ENCODE results near the gene USP10. TPM values are rescaled to one million over a fixed set of nuclear protein-coding genes. Genes with fewer than 3 reads are reported as not detected.
A peak's percentile ranks its signal among the peaks of the same experiment; 100 is the strongest.
"Not testable (repeated sequence)": the region's sequence is repeated elsewhere in the genome, so short reads cannot be mapped to it uniquely, and the experiment has no call there.

Gene USP10
- total RNA-seq, 2 experiments from 2014 or later = 105 to 108 TPM

GRCh38 chr16:84746875-84747274 is 47.1 kb downstream of the USP10 start:
- intact Hi-C loops (cut with micrococcal nuclease) = no loop called here
- no peak overlapping the region for H3K27ac Mint-ChIP-seq
- H3K27me3 Mint-ChIP-seq = no peaks in the 10 kb centered on the region
- H3K4me1 Mint-ChIP-seq (ENCODE audit: low read depth) = peaks cover 27% of the 10 kb centered on the region
- H3K9me3 Mint-ChIP-seq = no peaks in the 10 kb centered on the region
- POLR2A ChIA-PET = interaction anchor here (0.9 kb wide), 1 partner anchor 12 kb away, joined by 5 read pairs; no protein-coding TSS in a partner anchor
- no peak for DNase-seq
- CTCF ChIA-PET = interaction anchor here (1.0 to 3.5 kb wide), 7 partner anchors 8 to 236 kb away, joined by 3 to 35 read pairs (median 3); no protein-coding TSS in a partner anchor
- no peak overlapping the region for H3K4me3 Mint-ChIP-seq
- H3K36me3 Mint-ChIP-seq = peaks cover 19% of the 10 kb centered on the region

GRCh38 chr16:84748247-84748646 is 48.4 kb downstream of the USP10 start:
- H3K27me3 Mint-ChIP-seq; intact Hi-C loops (cut with micrococcal nuclease); H3K9me3 Mint-ChIP-seq; H3K27ac Mint-ChIP-seq; H3K4me3 Mint-ChIP-seq; DNase-seq; POLR2A ChIA-PET: not testable (repeated sequence)
- CTCF ChIA-PET = interaction anchor here (3.2 to 3.5 kb wide), 3 partner anchors 9 to 22 kb away, joined by 12 to 35 read pairs (median 21); no protein-coding TSS in a partner anchor
- Mint-ChIP-seq H3K36me3 (peaks cover 17% of the 10 kb centered on the region), H3K4me1 (ENCODE audit: low read depth) (peaks cover 33% of the 10 kb centered on the region)

- Mint-ChIP-seq H3K9me3 (no peaks in the 10 kb centered on the region), H3K27me3 (no peaks in the 10 kb centered on the region), H3K36me3 (peaks cover 19% of the 10 kb centered on the region), H3K4me1 (ENCODE audit: low read depth) (peaks cover 41% of the 10 kb centered on the region), H3K27ac (no peak overlapping the region), H3K4me3 (no peak overlapping the region)
- CTCF ChIA-PET = interaction anchor here (3.2 to 3.5 kb wide), 3 partner anchors 10 to 23 kb away, joined by 12 to 35 read pairs (median 21); no protein-coding TSS in a partner anchor
- DNase-seq = no peak
- POLR2A ChIA-PET = no interaction called here
- intact Hi-C loops (cut with micrococcal nuclease) = no loop called here
Observed at GRCh38 chr16:84749072-84749471, 49.3 kb downstream of the USP10 start.

DNA sequence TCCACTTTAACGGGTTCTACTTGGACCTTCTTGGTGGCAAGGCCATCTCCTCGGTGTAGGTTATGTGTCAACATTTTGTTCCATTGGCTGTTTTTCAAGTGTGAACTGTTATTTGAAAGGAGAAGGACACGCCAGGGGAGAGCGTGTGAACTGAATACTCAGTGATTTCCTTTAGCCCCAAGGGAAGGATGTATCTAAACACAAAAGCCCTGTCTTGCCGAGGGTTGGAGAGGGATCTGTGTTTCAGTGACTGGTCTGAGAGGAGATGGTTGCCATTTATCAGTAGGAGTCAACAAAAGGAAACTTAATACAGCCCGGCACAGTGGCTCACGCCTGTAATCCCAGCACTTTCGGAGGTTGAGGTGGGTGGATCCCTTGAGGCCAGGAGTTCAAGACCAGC is 50.0 kb downstream of the USP10 start:
- no peaks in the 10 kb centered on the region for H3K9me3 Mint-ChIP-seq
- no peak overlapping the region for H3K4me3 Mint-ChIP-seq
- POLR2A ChIA-PET = interaction anchor here (0.7 kb wide), 1 partner anchor 14 kb away, joined by 7 read pairs; no protein-coding TSS in a partner anchor
- intact Hi-C loops (cut with micrococcal nuclease) = no loop called here
- H3K27ac Mint-ChIP-seq = no peak overlapping the region
- no peak for DNase-seq
- H3K36me3 Mint-ChIP-seq = peaks cover 17% of the 10 kb centered on the region
- no peaks in the 10 kb centered on the region for H3K27me3 Mint-ChIP-seq
- CTCF ChIA-PET = interaction anchor here (2.1 to 8.7 kb wide), 2 partner anchors 12 to 203 kb away, joined by 6 to 141 read pairs; no protein-coding TSS in a partner anchor
- H3K4me1 Mint-ChIP-seq (ENCODE audit: low read depth) = peaks cover 48% of the 10 kb centered on the region

DNA sequence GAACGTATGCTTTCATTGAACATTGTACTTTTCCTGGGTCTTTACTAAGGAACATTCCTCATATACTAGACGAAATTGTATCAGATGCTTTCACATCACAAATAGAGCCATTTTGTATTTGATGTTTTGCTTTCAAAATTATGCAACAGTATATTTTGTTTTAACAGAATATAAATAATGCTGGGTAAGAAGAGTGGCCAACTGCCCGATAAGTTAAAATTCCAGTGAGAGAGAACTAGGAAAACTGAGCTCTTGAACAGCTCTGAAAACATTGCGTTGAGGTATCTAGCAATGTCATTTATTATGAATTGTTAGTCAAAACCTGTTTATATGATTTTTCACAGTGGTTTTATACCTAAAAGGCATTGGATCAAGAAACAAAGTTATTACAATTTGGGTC is 50.8 kb downstream of the USP10 start:
- peaks cover 17% of the 10 kb centered on the region for H3K36me3 Mint-ChIP-seq
- no peak overlapping the region for H3K4me3 Mint-ChIP-seq
- intact Hi-C loops (cut with micrococcal nuclease) = no loop called here

DNA sequence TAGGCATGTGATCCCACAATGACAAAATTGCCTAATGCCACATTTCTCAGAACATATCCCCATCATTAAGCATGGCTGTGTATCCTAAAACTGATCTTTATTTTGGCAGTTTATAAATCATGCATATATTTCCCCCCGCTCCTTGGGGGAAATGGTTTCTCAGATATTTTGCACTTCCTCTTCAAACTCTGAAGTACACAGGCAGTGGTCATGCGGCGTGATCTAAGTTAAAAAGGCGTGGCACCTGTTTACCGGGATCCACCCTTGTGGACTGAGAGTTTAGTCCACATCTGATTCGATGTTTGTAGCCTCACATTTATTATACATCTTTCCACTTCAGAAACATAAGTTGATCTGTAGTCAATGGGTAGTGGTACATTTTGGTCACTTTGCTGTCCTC is 51.4 kb downstream of the USP10 start:
- no peak overlapping the region for H3K27ac Mint-ChIP-seq
- peaks cover 61% of the 10 kb centered on the region for H3K4me1 Mint-ChIP-seq (ENCODE audit: low read depth)
- POLR2A ChIA-PET = no interaction called here
- DNase-seq = no peak
- H3K4me3 Mint-ChIP-seq = no peak overlapping the region
- H3K9me3 Mint-ChIP-seq = no peaks in the 10 kb centered on the region
- CTCF ChIA-PET = interaction anchor here (1.9 to 8.7 kb wide), 5 partner anchors 13 to 218 kb away, joined by 6 to 141 read pairs (median 20); no protein-coding TSS in a partner anchor
- no peaks in the 10 kb centered on the region for H3K27me3 Mint-ChIP-seq
- intact Hi-C loops (cut with micrococcal nuclease) = no loop called here
- peaks cover 14% of the 10 kb centered on the region for H3K36me3 Mint-ChIP-seq

More for the DNA sequence above, 50.8 kb downstream of the USP10 start:
- Mint-ChIP-seq H3K27ac (no peak overlapping the region), H3K4me1 (ENCODE audit: low read depth) (peaks cover 56% of the 10 kb centered on the region), H3K27me3 (no peaks in the 10 kb centered on the region), H3K9me3 (no peaks in the 10 kb centered on the region)
- POLR2A ChIA-PET = no interaction called here
- no peak for DNase-seq
- CTCF ChIA-PET = interaction anchor here (0.7 to 8.7 kb wide), 5 partner anchors 13 to 221 kb away, joined by 3 to 141 read pairs (median 6); no protein-coding TSS in a partner anchor

DNA sequence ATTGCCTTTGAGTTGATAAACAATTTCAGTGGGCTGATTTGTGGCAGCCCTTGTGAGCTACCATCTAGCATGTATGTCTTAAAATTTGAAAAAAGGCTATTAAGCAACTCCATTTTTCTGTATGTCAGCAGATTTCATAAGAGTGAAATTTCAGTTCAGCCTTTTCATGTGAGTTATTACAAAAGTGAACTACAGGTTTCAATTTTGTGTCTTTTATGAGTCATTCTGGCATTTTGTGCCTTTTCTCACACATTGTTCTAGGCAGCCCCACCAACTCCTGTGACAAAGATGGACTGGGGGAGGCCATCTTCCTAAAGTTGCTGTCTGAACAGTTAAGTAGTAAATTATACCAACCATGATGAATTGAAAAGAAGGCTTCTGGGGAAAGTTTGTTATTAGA is 52.1 kb downstream of the USP10 start:
- H3K27ac Mint-ChIP-seq = peak overlapping the region; percentile 35
- no peaks in the 10 kb centered on the region for H3K27me3 Mint-ChIP-seq
- intact Hi-C loops (cut with micrococcal nuclease) = loop anchor here (2.0 kb wide), 1 partner anchor 15 kb away; no protein-coding TSS in a partner anchor
- DNase-seq = peak; percentile 57
- POLR2A ChIA-PET = no interaction called here
- H3K36me3 Mint-ChIP-seq = peaks cover 14% of the 10 kb centered on the region
- H3K4me1 Mint-ChIP-seq (ENCODE audit: low read depth) = peaks cover 66% of the 10 kb centered on the region
- no peaks in the 10 kb centered on the region for H3K9me3 Mint-ChIP-seq
- H3K4me3 Mint-ChIP-seq = no peak overlapping the region
- CTCF ChIA-PET = interaction anchor here (0.8 to 8.7 kb wide), 8 partner anchors 14 to 218 kb away, joined by 3 to 141 read pairs (median 30); no protein-coding TSS in a partner anchor

DNA sequence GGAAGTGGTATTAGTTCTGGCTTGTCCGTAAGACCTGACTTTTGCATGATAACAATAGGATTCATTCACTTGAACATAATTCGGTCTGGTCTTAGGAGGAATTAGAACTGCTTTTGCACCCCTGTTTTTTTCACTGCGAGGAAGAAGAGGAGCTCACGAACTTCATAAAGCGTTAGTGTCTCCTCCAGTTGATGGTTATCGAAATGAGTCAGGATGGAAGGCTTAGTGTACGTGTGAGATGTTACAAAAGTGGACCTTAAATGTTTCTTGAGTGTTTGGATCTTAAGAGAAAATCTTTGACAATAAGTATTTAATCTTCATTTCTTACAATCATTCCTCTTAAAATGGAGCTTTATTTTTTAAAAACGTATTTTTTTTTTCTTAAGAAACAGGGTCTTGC is 52.8 kb downstream of the USP10 start:
- no peak for DNase-seq
- Mint-ChIP-seq H3K27me3 (no peaks in the 10 kb centered on the region), H3K9me3 (no peaks in the 10 kb centered on the region), H3K4me3 (no peak overlapping the region), H3K4me1 (ENCODE audit: low read depth) (peaks cover 71% of the 10 kb centered on the region), H3K27ac (no peak overlapping the region), H3K36me3 (peaks cover 14% of the 10 kb centered on the region)
- intact Hi-C loops (cut with micrococcal nuclease) = loop anchor here (2.0 kb wide), 1 partner anchor 14 kb away; no protein-coding TSS in a partner anchor
- ChIA-PET POLR2A (interaction anchor here (2.0 kb wide), 1 partner anchor 14 kb away, joined by 4 read pairs; no protein-coding TSS in a partner anchor), CTCF (interaction anchor here (0.6 to 8.7 kb wide), 10 partner anchors 13 to 244 kb away, joined by 3 to 141 read pairs (median 14); no protein-coding TSS in a partner anchor)

DNA sequence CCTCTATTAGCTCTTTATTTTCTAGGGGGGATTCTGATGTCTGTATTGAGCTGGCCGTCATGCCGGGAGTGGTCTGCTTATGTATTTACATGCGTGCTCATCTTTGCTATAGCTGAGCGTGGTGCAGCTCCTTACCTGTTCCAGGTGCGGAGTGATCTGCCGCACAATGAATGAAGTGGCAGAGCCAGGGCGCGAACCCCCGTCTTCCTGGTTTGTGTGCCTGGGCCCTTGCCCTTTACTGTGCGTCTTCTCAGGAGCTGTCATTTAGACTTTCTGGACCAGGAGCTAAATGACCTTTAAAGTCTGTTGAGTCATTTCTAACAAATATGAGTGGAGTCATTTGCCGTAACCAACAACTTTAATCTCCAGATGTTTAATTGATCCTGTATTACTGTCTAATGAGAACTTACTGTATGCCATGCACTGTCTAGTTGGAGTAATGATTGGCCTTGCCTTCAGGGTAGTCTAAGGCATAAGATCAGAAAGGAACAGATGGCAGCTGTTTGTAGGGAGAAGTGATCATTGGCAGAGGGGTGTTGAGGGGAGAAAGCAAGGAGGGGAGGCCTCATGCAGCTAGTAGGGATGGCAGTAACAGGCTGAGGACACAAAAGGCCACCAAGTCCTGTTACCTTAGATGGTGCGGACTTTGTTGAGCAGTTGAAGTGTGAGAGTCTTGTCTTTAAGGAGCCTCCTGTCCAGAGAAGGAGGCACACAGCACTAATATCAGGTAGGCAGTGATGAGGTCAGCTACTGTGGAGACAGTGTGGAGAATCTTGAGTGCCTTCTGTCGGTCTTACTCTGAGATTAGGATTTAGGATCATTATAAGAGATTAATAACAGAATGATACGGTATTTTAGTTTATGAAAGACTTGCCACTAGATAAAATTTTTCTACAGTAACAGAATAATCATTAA is 53.9 kb downstream of the USP10 start:
- DNase-seq = no peak
- H3K4me3 Mint-ChIP-seq = no peak overlapping the region
- POLR2A ChIA-PET = interaction anchor here (0.5 to 2.0 kb wide), 3 partner anchors 13 to 199 kb away, joined by 3 to 4 read pairs (median 3); no protein-coding TSS in a partner anchor

GRCh38 chr16:84754353-84754856 is 54.6 kb downstream of the USP10 start:
- Mint-ChIP-seq H3K27me3 (no peaks in the 10 kb centered on the region), H3K27ac (no peak overlapping the region), H3K9me3 (no peaks in the 10 kb centered on the region), H3K4me3 (peak overlapping the region; percentile 36), H3K4me1 (ENCODE audit: low read depth) (peaks cover 87% of the 10 kb centered on the region), H3K36me3 (peaks cover 12% of the 10 kb centered on the region)
- CTCF ChIA-PET = interaction anchor here (0.6 to 8.7 kb wide), 24 partner anchors 10 to 237 kb away, joined by 3 to 141 read pairs (median 5); partner anchors contain the start of gene CRISPLD2
- intact Hi-C loops (cut with micrococcal nuclease) = loop anchor here (1.0 to 2.0 kb wide), 3 partner anchors 16 to 216 kb away; no protein-coding TSS in a partner anchor
- peak; percentile 65 for DNase-seq
- POLR2A ChIA-PET = interaction anchor here (0.6 to 2.0 kb wide), 5 partner anchors 11 to 217 kb away, joined by 3 to 5 read pairs (median 3); no protein-coding TSS in a partner anchor

More for the DNA sequence above, 53.9 kb downstream of the USP10 start:
- no peaks in the 10 kb centered on the region for H3K9me3 Mint-ChIP-seq
- CTCF ChIA-PET = interaction anchor here (0.6 to 8.7 kb wide), 19 partner anchors 9 to 276 kb away, joined by 3 to 141 read pairs (median 8); partner anchors contain the start of genes CRISPLD2 and KIAA0513
- peaks cover 82% of the 10 kb centered on the region for H3K4me1 Mint-ChIP-seq (ENCODE audit: low read depth)
- H3K36me3 Mint-ChIP-seq = peaks cover 14% of the 10 kb centered on the region
- no peak overlapping the region for H3K27ac Mint-ChIP-seq
- no peaks in the 10 kb centered on the region for H3K27me3 Mint-ChIP-seq
- intact Hi-C loops (cut with micrococcal nuclease) = loop anchor here (1.0 to 2.0 kb wide), 4 partner anchors 13 to 217 kb away; no protein-coding TSS in a partner anchor

DNA sequence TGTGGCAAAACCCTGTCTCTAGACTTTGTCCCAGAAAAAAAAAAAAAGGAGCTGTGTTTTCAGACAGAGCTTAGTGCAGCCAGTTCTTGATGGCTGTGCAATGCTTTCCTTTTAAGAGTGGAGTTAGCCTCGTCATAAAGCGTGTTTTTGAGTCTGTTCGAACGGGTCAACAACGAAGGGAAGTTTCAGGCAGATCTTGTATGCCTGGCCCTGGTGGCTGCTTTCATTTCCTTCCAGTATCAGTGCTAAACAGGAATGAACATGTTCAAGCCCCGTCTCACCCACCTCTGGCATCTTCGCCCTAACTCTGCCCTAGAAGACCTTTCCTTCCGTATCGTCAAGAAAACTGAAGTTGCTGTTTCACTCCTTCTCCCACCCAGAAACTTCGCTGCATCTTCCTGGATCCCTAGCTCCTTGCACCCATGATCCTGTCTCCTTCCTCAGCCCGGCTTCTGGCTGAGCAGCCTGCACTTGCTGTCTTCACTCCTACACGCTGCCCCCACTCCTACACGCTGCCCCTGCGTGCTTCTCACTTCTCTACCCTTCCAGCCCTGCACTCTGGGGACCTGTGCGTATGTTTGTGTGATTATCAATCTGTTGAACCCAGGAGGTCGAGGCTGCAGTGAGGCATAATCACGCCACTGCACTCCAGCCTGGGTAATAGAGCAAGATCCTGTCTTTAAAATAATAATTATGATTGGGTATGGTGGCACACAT is 55.3 kb downstream of the USP10 start:
- Mint-ChIP-seq H3K4me1 (ENCODE audit: low read depth) (peaks cover 87% of the 10 kb centered on the region), H3K36me3 (peaks cover 8% of the 10 kb centered on the region), H3K27ac (peak overlapping the region; percentile 40), H3K27me3 (no peaks in the 10 kb centered on the region), H3K4me3 (no peak overlapping the region), H3K9me3 (no peaks in the 10 kb centered on the region)
- intact Hi-C loops (cut with micrococcal nuclease) = loop anchor here (1.0 to 2.0 kb wide), 3 partner anchors 17 to 216 kb away; no protein-coding TSS in a partner anchor
- CTCF ChIA-PET = interaction anchor here (0.6 to 8.7 kb wide), 22 partner anchors 10 to 236 kb away, joined by 3 to 141 read pairs (median 4); partner anchors contain the start of gene CRISPLD2
- no peak for DNase-seq
- POLR2A ChIA-PET = interaction anchor here (0.6 to 0.9 kb wide), 4 partner anchors 10 to 216 kb away, joined by 3 to 5 read pairs (median 4); no protein-coding TSS in a partner anchor
